IMR-90 (cell line): ENCODE measurements around the gene TLCD5. TPM values are rescaled to one million over a fixed set of nuclear protein-coding genes. Genes with fewer than 3 reads are reported as not detected.

ENCODE experiments used
- ATAC-seq: fragments of 200-7000 bp; cut with Tn5 transposase; 2 replicates; pipeline ENCODE4 v1.9.1; 2020; ENCODE audit warnings: low read depth, mild to moderate bottlenecking, moderate library complexity
- BruUV-seq: library from RNA; stranded (reverse); fragments of 400-500 nt; replicated peaks from 2 replicates; lab custom pipeline; 2021; lab: Mats Ljungman, UMichigan
- CTCF ChIA-PET: fragments of 300-600 bp; formaldehyde crosslinking; extraction: SDS; loops from one replicate; lab custom pipeline; 2021; ENCODE audit warnings: antibody characterized with exemption; lab: Yijun Ruan, JAX
- POLR2A ChIA-PET: fragments of 300-600 bp; sonication (Branson Sonifier 250); formaldehyde crosslinking; loops from one replicate; lab custom pipeline; 2022; ENCODE audit warnings: antibody characterized with exemption; ENCODE audit not compliant: unreplicated experiment; lab: Charles Lee
- DNase-seq: peaks from one replicate; pipeline ENCODE4 v3.0.0; 2013
- H2AFZ ChIP-seq: replicated peaks from 2 replicates; pipeline ENCODE3; 2013; ENCODE audit warnings: low read length, mild to moderate bottlenecking; ENCODE audit not compliant: poor library complexity
- H2AK5ac ChIP-seq: 2 replicates; pipeline ENCODE4 v1.6.1; 2013; ENCODE audit warnings: low read depth, low read length, inconsistent platforms
- H2AK9ac ChIP-seq: replicated peaks from 2 replicates; pipeline ENCODE3; 2013; ENCODE audit warnings: mild to moderate bottlenecking, low read depth, low read length, moderate library complexity; ENCODE audit not compliant: poor library complexity
- H2BK120ac ChIP-seq: 2 replicates; pipeline ENCODE4 v1.6.1; 2013; ENCODE audit warnings: low read depth, low read length, inconsistent platforms
- H2BK15ac ChIP-seq: 3 replicates; pipeline ENCODE4 v1.6.1; 2013; ENCODE audit warnings: low read depth, low read length, inconsistent platforms
- H2BK20ac ChIP-seq: 2 replicates; pipeline ENCODE4 v1.6.1; 2013; ENCODE audit warnings: low read depth, mild to moderate bottlenecking, inconsistent platforms, low read length, moderate library complexity
- H2BK5ac ChIP-seq: 2 replicates; pipeline ENCODE4 v1.6.1; 2013; ENCODE audit warnings: mild to moderate bottlenecking, low read depth, low read length, inconsistent platforms; ENCODE audit not compliant: poor library complexity, severe bottlenecking
- H3K14ac ChIP-seq: replicated peaks from 2 replicates; pipeline ENCODE4 v1.6.1; 2013; ENCODE audit warnings: low read depth, low read length, inconsistent platforms
- H3K18ac ChIP-seq: 2 replicates; pipeline ENCODE4 v1.6.1; 2013; ENCODE audit warnings: low read depth, low read length, control low read depth
- H3K23ac ChIP-seq: 2 replicates; pipeline ENCODE4 v1.6.1; 2013; ENCODE audit warnings: low read depth, low read length, inconsistent platforms
- H3K27ac ChIP-seq: 2 replicates; pipeline ENCODE4 v1.5.1; 2013; ENCODE audit warnings: mild to moderate bottlenecking, control low read depth, low read length; ENCODE audit not compliant: insufficient read depth
- H3K27me3 ChIP-seq: 2 replicates; pipeline ENCODE4 v1.6.1; 2013; ENCODE audit warnings: low read length; ENCODE audit not compliant: control insufficient read depth, insufficient read depth
- H3K36me3 ChIP-seq: 2 replicates; pipeline ENCODE4 v1.6.1; 2013; ENCODE audit warnings: low read length, mixed read lengths; ENCODE audit not compliant: control insufficient read depth, insufficient read depth
- H3K4ac ChIP-seq: 2 replicates; pipeline ENCODE4 v1.6.1; 2013; ENCODE audit warnings: low read depth, low read length, inconsistent platforms
- H3K4me1 ChIP-seq: 2 replicates; pipeline ENCODE4 v1.6.1; 2013; ENCODE audit warnings: low read length, mixed read lengths; ENCODE audit not compliant: control insufficient read depth, insufficient read depth
- H3K4me2 ChIP-seq: 2 replicates; pipeline ENCODE4 v1.6.1; 2013; ENCODE audit warnings: low read depth, mild to moderate bottlenecking, control low read depth, low read length, moderate library complexity
- H3K4me3 ChIP-seq: 2 replicates; pipeline ENCODE4 v1.5.1; 2013; ENCODE audit warnings: low read depth, mild to moderate bottlenecking, control low read depth, low read length, moderate library complexity; ENCODE audit not compliant: insufficient read depth
- H3K56ac ChIP-seq: 2 replicates; pipeline ENCODE4 v1.6.1; 2013; ENCODE audit warnings: low read length, inconsistent platforms; ENCODE audit not compliant: insufficient read depth; ENCODE audit errors: extremely low read depth
- H3K79me1 ChIP-seq, 2 experiments: 2 replicates each; pipeline ENCODE4 v1.6.1; 2013; ENCODE audit warnings: low read length in 2 of 2, inconsistent platforms in 1 of 2, low read depth in 1 of 2
- H3K9ac ChIP-seq: 2 replicates; pipeline ENCODE4 v1.6.1; 2013; ENCODE audit warnings: low read depth, low read length, control low read depth
- H3K9me1 ChIP-seq: 2 replicates; pipeline ENCODE4 v1.6.1; 2013; ENCODE audit warnings: low read length, inconsistent platforms; ENCODE audit not compliant: insufficient read depth
- H3K9me3 ChIP-seq: 2 replicates; pipeline ENCODE4 v1.6.1; 2013; ENCODE audit warnings: low read length; ENCODE audit not compliant: control insufficient read depth, insufficient read depth
- H4K20me1 ChIP-seq: 2 replicates; pipeline ENCODE4 v1.6.1; 2013; ENCODE audit warnings: low read length, inconsistent platforms; ENCODE audit not compliant: insufficient read depth
- H4K5ac ChIP-seq: 2 replicates; pipeline ENCODE4 v1.6.1; 2013; ENCODE audit warnings: mild to moderate bottlenecking, low read depth, low read length, control low read depth
- H4K8ac ChIP-seq, 2 experiments: 2 replicates each; pipeline ENCODE4 v1.6.1; 2013; ENCODE audit warnings: low read depth in 2 of 2, low read length in 2 of 2, control low read depth in 1 of 2, inconsistent platforms in 1 of 2
- H4K91ac ChIP-seq: 2 replicates; pipeline ENCODE4 v1.6.1; 2013; ENCODE audit warnings: low read depth, low read length, inconsistent platforms; ENCODE audit not compliant: insufficient read depth
- BHLHE40 ChIP-seq: fragments of 150-350 bp; IDR thresholded peaks from 2 replicates; pipeline ENCODE4 v1.6.1; 2016; ENCODE audit warnings: mild to moderate bottlenecking, low read depth, low read length
- CEBPB ChIP-seq: IDR thresholded peaks from 2 replicates; pipeline ENCODE4 v1.6.1; 2012; ENCODE audit warnings: low read depth, low read length, improper control_type of control experiment
- CHD1 ChIP-seq: IDR thresholded peaks from 2 replicates; pipeline ENCODE4 v1.6.1; 2012; ENCODE audit warnings: low read depth, low read length, improper control_type of control experiment
- FOS ChIP-seq: fragments of 150-350 bp; IDR thresholded peaks from 2 replicates; pipeline ENCODE4 v1.6.1; 2016; ENCODE audit warnings: low read depth, low read length
- MAFK ChIP-seq: IDR thresholded peaks from 2 replicates; pipeline ENCODE4 v1.6.1; 2012; ENCODE audit warnings: low read depth, low read length, improper control_type of control experiment
- MAZ ChIP-seq: IDR thresholded peaks from 2 replicates; pipeline ENCODE4 v1.6.1; 2012; ENCODE audit warnings: low read depth, mild to moderate bottlenecking, low read length, improper control_type of control experiment, moderate library complexity, borderline replicate concordance
- RAD21 ChIP-seq: IDR thresholded peaks from 2 replicates; pipeline ENCODE4 v1.6.1; 2012; ENCODE audit warnings: low read length, improper control_type of control experiment
- RCOR1 ChIP-seq: IDR thresholded peaks from 2 replicates; pipeline ENCODE4 v1.6.1; 2012; ENCODE audit warnings: mild to moderate bottlenecking, low read length, improper control_type of control experiment; ENCODE audit not compliant: insufficient replicate concordance
- RFX5 ChIP-seq: IDR thresholded peaks from 2 replicates; pipeline ENCODE4 v1.8.0; 2012; ENCODE audit warnings: low read depth, mild to moderate bottlenecking, low read length, moderate library complexity
- SMC3 ChIP-seq: fragments of 150-350 bp; IDR thresholded peaks from 2 replicates; pipeline ENCODE4 v1.6.1; 2016; ENCODE audit warnings: low read depth, mild to moderate bottlenecking, antibody characterized with exemption, low read length, moderate library complexity
- WGBS, 2 experiments: methylation state at CpG; one replicate each; pipeline versions ENCODE4 v1.1.5 to v1.1.7; 2013; ENCODE audit warnings: missing lambda C conversion rate in 2 of 2; ENCODE audit not compliant: insufficient read length in 1 of 2; ENCODE audit errors: extremely low coverage in 2 of 2; 5-methylcytosine and 5-hydroxymethylcytosine counted together
- dilution Hi-C: fragments of 300-500 bp; cut with HindIII; formaldehyde crosslinking; loops from one replicate; pipeline ENCODE4 v1.14.3; 2018; ENCODE audit warnings: low sequenced_read_pairs; ENCODE audit not compliant: unreplicated experiment
- in situ Hi-C: fragments of 300-500 bp; cut with MboI; formaldehyde crosslinking; loops from 3 replicates; pipeline ENCODE4 v1.14.3; 2019; ENCODE audit warnings: low sequenced_read_pairs, inconsistent platforms, mixed read lengths
- intact Hi-C: fragments of 100-400 bp; cut with micrococcal nuclease; formaldehyde crosslinking; loops from 2 replicates; pipeline ENCODE4 v1.10.0; 2022
- polyA plus RNA-seq, 3 experiments: library from polyadenylated mRNA; depleted of rRNA; stranded (reverse); fragments of >200 nt; gene quantifications; 2 replicates each; pipeline ENCODE4 v1.2.3, GENCODE V29; 2012; ENCODE audit warnings: low replicate concordance in 1 of 3
- total RNA-seq: library from RNA; depleted of rRNA; stranded (reverse); fragments of >200 nt; gene quantifications from 2 replicates; pipeline ENCODE4 v1.2.3, GENCODE V29; 2012
- TF ChIP-seq, protein P1 (sequence below): fragments of 150-350 bp; IDR thresholded peaks from 2 replicates; pipeline ENCODE4 v1.6.1; 2017; ENCODE audit warnings: mild to moderate bottlenecking, antibody characterized with exemption, low read length, low read depth
- TF ChIP-seq, protein P2 (sequence below): conservative IDR thresholded peaks from 2 replicates; pipeline ENCODE4 v1.5.1; 2012; ENCODE audit warnings: mild to moderate bottlenecking, low read depth, low read length, improper control_type of control experiment
- TF ChIP-seq, protein P3 (sequence below): fragments of 150-350 bp; IDR thresholded peaks from 2 replicates; pipeline ENCODE4 v1.6.1; 2016; ENCODE audit warnings: low read depth, mild to moderate bottlenecking, low read length, moderate library complexity, borderline replicate concordance

Gene TLCD5
- total and polyA plus RNA-seq, 2 of the 4 experiments (the other 2 are of a cell fraction) = 9.5 to 11.5 TPM

DNA sequence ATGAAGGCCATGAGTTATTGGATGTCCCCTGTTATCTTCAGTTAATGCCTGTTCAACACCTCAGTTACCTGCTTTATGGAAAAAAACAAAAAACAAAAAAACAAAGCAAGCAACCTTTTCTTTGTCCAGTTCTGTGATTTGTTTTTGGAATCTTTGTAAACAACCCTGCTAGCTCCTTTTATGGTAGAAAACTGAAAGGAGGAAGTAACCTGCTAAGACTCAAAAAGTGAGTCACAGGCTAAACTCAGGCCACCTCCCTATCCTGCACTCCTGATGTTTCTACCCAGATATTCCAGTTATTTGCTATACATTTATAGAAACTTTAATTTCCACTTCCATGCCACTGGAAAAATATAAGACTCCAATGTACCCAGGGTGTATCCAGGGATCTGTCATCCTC lies 20.6 kb upstream of the TLCD5 start (continued):
- TF ChIP-seq CEBPB = no peak
- no peak for TF ChIP-seq RAD21
- TF ChIP-seq RFX5 = no peak

DNA sequence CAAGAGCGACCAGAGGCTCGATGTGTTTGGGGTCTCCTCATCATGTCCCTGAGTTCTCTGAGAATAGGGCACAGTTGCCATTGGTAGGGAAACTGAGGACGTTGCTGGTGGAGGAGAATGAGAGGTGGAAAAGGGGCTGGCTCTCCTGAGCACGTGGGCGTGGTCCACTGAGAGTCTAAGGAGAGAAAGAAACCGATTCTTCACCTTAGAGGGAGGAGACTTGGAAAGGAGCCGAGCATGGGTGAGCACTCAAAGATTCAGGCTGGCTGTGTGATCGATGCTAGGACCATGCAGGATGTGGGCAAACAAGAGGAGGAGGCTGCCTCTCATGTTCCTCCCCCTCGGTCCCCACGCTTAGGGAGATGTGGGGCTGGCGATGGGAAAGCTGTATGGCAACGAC lies 19.8 kb upstream of the TLCD5 start:
- H3K4me3 ChIP-seq = no peak overlapping the region
- H3K4ac ChIP-seq = peak overlapping the region; percentile 77; the same call in 1 of the 2 replicates
- peak overlapping the region in 1 of 2 experiments; percentile 60; a peak in 2 of 4 replicates for H4K8ac ChIP-seq
- dilution Hi-C loops (no loop called here), in situ Hi-C loops (loop anchor here (25.0 kb wide), 1 partner anchor 382 kb away; no protein-coding TSS in a partner anchor), intact Hi-C loops (no loop called here)
- H4K20me1 ChIP-seq = no peaks in the 10 kb centered on the region
- 87% methylated on average over 4 of the region's 12 CpGs; no CpG with 5 or more reads in 1 of the 2 experiments for WGBS, 2 experiments
- peaks cover 22% of the 10 kb centered on the region; the same call in 1 of the 2 replicates for H3K9me1 ChIP-seq
- no peak for DNase-seq
- H3K27me3 ChIP-seq = peaks cover 8% of the 10 kb centered on the region
- H2AK9ac ChIP-seq = peak overlapping the region; percentile 34
- no peak overlapping the region for H3K9ac ChIP-seq
- H3K9me3 ChIP-seq = no peaks in the 10 kb centered on the region
- H4K91ac ChIP-seq = peak overlapping the region; percentile 10; the same call in 1 of the 2 replicates
- no peak overlapping the region for H3K27ac ChIP-seq
- H2BK15ac ChIP-seq = peak overlapping the region; percentile 14; the same call in 1 of the 3 replicates
- H3K18ac ChIP-seq = no peak overlapping the region
- no peak overlapping the region for H2BK5ac ChIP-seq
- peak overlapping the region; percentile 72 for H2BK120ac ChIP-seq
- H3K14ac ChIP-seq = 0 out of 2 replicates have a peak overlapping the region, but pooled peaks have one; percentile 15
- H3K36me3 ChIP-seq = no peaks in the 10 kb centered on the region
- H3K4me2 ChIP-seq = no peak overlapping the region
- H3K79me1 ChIP-seq = no peaks in the 10 kb centered on the region
- no peak for ATAC-seq
- no peak overlapping the region for H4K5ac ChIP-seq
- ChIA-PET CTCF (no interaction called here), POLR2A (no interaction called here)
- H2AFZ ChIP-seq = peak overlapping the region; percentile 51
- peaks cover 6% of the 10 kb centered on the region; the same call in 1 of the 2 replicates for H3K4me1 ChIP-seq
- H3K23ac ChIP-seq = no peak overlapping the region; the same call in 1 of the 2 replicates
- no peak overlapping the region; the same call in 1 of the 2 replicates for H3K56ac ChIP-seq
- H2AK5ac ChIP-seq = peak overlapping the region; percentile 65
- peak overlapping the region; percentile 62; the same call in 1 of the 2 replicates for H2BK20ac ChIP-seq
- BruUV-seq = no TSS peak
- TF ChIP-seq MAZ (no peak), SMC3 (no peak), RCOR1 (no peak), RFX5 (no peak), RAD21 (no peak), BHLHE40 (no peak), FOS (no peak), MAFK (no peak), CHD1 (no peak), CEBPB (no peak)
- TF ChIP-seq, protein P1, sequence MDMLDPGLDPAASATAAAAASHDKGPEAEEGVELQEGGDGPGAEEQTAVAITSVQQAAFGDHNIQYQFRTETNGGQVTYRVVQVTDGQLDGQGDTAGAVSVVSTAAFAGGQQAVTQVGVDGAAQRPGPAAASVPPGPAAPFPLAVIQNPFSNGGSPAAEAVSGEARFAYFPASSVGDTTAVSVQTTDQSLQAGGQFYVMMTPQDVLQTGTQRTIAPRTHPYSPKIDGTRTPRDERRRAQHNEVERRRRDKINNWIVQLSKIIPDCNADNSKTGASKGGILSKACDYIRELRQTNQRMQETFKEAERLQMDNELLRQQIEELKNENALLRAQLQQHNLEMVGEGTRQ = no peak
- TF ChIP-seq, protein P2, sequence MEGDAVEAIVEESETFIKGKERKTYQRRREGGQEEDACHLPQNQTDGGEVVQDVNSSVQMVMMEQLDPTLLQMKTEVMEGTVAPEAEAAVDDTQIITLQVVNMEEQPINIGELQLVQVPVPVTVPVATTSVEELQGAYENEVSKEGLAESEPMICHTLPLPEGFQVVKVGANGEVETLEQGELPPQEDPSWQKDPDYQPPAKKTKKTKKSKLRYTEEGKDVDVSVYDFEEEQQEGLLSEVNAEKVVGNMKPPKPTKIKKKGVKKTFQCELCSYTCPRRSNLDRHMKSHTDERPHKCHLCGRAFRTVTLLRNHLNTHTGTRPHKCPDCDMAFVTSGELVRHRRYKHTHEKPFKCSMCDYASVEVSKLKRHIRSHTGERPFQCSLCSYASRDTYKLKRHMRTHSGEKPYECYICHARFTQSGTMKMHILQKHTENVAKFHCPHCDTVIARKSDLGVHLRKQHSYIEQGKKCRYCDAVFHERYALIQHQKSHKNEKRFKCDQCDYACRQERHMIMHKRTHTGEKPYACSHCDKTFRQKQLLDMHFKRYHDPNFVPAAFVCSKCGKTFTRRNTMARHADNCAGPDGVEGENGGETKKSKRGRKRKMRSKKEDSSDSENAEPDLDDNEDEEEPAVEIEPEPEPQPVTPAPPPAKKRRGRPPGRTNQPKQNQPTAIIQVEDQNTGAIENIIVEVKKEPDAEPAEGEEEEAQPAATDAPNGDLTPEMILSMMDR = no peak
- TF ChIP-seq, protein P3, sequence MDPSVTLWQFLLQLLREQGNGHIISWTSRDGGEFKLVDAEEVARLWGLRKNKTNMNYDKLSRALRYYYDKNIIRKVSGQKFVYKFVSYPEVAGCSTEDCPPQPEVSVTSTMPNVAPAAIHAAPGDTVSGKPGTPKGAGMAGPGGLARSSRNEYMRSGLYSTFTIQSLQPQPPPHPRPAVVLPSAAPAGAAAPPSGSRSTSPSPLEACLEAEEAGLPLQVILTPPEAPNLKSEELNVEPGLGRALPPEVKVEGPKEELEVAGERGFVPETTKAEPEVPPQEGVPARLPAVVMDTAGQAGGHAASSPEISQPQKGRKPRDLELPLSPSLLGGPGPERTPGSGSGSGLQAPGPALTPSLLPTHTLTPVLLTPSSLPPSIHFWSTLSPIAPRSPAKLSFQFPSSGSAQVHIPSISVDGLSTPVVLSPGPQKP = no peak
